Activated B cell treated with CpG ODN at 0.5 μM for 24 hours (primary cell): Measurements from ENCODE around the gene EPN2. TPM values are rescaled to one million over a fixed set of nuclear protein-coding genes. Genes with fewer than 3 reads are reported as not detected.

Experiments used
- ATAC-seq: fragments of 200-7000 bp; cut with Tn5 transposase; one replicate; pipeline ENCODE4 v1.10.0; 2021; ENCODE audit warnings: low read depth, mild to moderate bottlenecking, moderate library complexity
- CTCF ChIA-PET: fragments of 350-600 bp; sonication (Branson Sonifier 250); formaldehyde crosslinking; loops from one replicate; lab custom pipeline; 2021; ENCODE audit warnings: antibody characterized with exemption; lab: Charles Lee
- POLR2A ChIA-PET: fragments of 350-600 bp; sonication (Branson Sonifier 250); formaldehyde crosslinking; loops from one replicate; lab custom pipeline; 2021; ENCODE audit warnings: antibody characterized with exemption; lab: Charles Lee
- DNase-seq: peaks from one replicate; pipeline ENCODE4 v3.0.0; 2022
- H3K27ac Mint-ChIP-seq: one replicate; pipeline ENCODE4 v1.8.0; 2020; ENCODE audit warnings: mixed read lengths
- H3K27me3 Mint-ChIP-seq: one replicate; pipeline ENCODE4 v1.8.0; 2021; ENCODE audit warnings: mixed read lengths
- H3K36me3 Mint-ChIP-seq: one replicate; pipeline ENCODE4 v1.8.0; 2021; ENCODE audit warnings: low read depth, mixed read lengths
- H3K4me1 Mint-ChIP-seq: one replicate; pipeline ENCODE4 v1.8.0; 2021; ENCODE audit warnings: mixed read lengths
- H3K4me3 Mint-ChIP-seq: one replicate; pipeline ENCODE4 v1.8.0; 2020; ENCODE audit warnings: mild to moderate bottlenecking, mixed read lengths
- H3K9me3 Mint-ChIP-seq: one replicate; pipeline ENCODE4 v1.8.0; 2020; ENCODE audit warnings: mixed read lengths
- CTCF ChIP-seq: fragments of 200-600 bp; IDR thresholded peaks from one replicate; pipeline ENCODE4 v1.8.0; 2022; ENCODE audit warnings: antibody characterized with exemption, mild to moderate bottlenecking
- intact Hi-C: fragments of 100-400 bp; cut with micrococcal nuclease; formaldehyde crosslinking; loops from one replicate; pipeline ENCODE4 v1.15.1; 2024
- total RNA-seq: library from RNA; stranded (reverse); gene quantifications from 2 replicates; pipeline ENCODE4 v1.2.3, GENCODE V29; 2022

EPN2 gene
- total RNA-seq, 1 donor from 2014 or later, result 16.6 TPM

- no peak for DNase-seq
- H3K27ac Mint-ChIP-seq, result no peak overlapping the region
- intact Hi-C loops, result loop anchor here (2.0 kb wide), 1 partner anchor 13 kb away; no protein-coding TSS in a partner anchor
- peaks cover 2% of the 10 kb centered on the region for H3K27me3 Mint-ChIP-seq
- no peak for TF ChIP-seq CTCF
- ATAC-seq, result no peak
- ChIA-PET POLR2A (no interaction called here), CTCF (no interaction called here)
- peaks cover 6% of the 10 kb centered on the region for H3K4me1 Mint-ChIP-seq
- H3K36me3 Mint-ChIP-seq, result peaks cover 8% of the 10 kb centered on the region
- no peaks in the 10 kb centered on the region for H3K9me3 Mint-ChIP-seq
- no peak overlapping the region for H3K4me3 Mint-ChIP-seq
Measured at GRCh38 chr17:19319771-19320505, 82.8 kb downstream of the EPN2 start.

- Mint-ChIP-seq H3K4me1 (peaks cover 6% of the 10 kb centered on the region), H3K27ac (no peak overlapping the region), H3K4me3 (no peak overlapping the region), H3K9me3 (peaks cover 2% of the 10 kb centered on the region), H3K27me3 (peaks cover 2% of the 10 kb centered on the region), H3K36me3 (peaks cover 6% of the 10 kb centered on the region)
- POLR2A ChIA-PET, result interaction anchor here (0.6 kb wide), 1 partner anchor 11 kb away, joined by 3 read pairs; no protein-coding TSS in a partner anchor
- ATAC-seq, result no peak
- intact Hi-C loops, result loop anchor here (2.0 kb wide), 1 partner anchor 14 kb away; no protein-coding TSS in a partner anchor
- no peak for DNase-seq
- CTCF ChIA-PET, result no interaction called here
- TF ChIP-seq CTCF, result no peak
Measured at GRCh38 chr17:19320876-19321275, 83.7 kb downstream of the EPN2 start.

- POLR2A ChIA-PET, result interaction anchor here (0.6 kb wide), 1 partner anchor 10 kb away, joined by 3 read pairs; no protein-coding TSS in a partner anchor
Measured at GRCh38 chr17:19321481-19322128, 84.4 kb downstream of the EPN2 start.

GRCh38 chr17:19322129-19322505 is 85.0 kb downstream of the EPN2 start:
- DNase-seq (no peak), ATAC-seq (no peak)
- peaks cover 2% of the 10 kb centered on the region for H3K27me3 Mint-ChIP-seq
- peaks cover 4% of the 10 kb centered on the region for H3K4me1 Mint-ChIP-seq
- H3K36me3 Mint-ChIP-seq, result peaks cover 6% of the 10 kb centered on the region
- ChIA-PET CTCF (interaction anchor here (0.7 to 1.2 kb wide), 2 partner anchors 16 to 33 kb away, joined by 3 read pairs; no protein-coding TSS in a partner anchor), POLR2A (no interaction called here)
- H3K27ac Mint-ChIP-seq, result no peak overlapping the region
- H3K9me3 Mint-ChIP-seq, result peaks cover 2% of the 10 kb centered on the region
- intact Hi-C loops, result no loop called here
- no peak overlapping the region for H3K4me3 Mint-ChIP-seq
- no peak for TF ChIP-seq CTCF

More at GRCh38 chr17:19321481-19322128, 84.4 kb downstream of the EPN2 start:
- Mint-ChIP-seq H3K27me3 (peaks cover 2% of the 10 kb centered on the region), H3K36me3 (peaks cover 6% of the 10 kb centered on the region), H3K4me1 (peaks cover 6% of the 10 kb centered on the region), H3K9me3 (peaks cover 2% of the 10 kb centered on the region), H3K4me3 (no peak overlapping the region), H3K27ac (no peak overlapping the region)
- no peak for DNase-seq
- no peak for ATAC-seq
- CTCF ChIA-PET, result interaction anchor here (1.2 kb wide), 1 partner anchor 17 kb away, joined by 3 read pairs; no protein-coding TSS in a partner anchor
- no peak for TF ChIP-seq CTCF
- intact Hi-C loops, result loop anchor here (2.0 kb wide), 1 partner anchor 15 kb away; no protein-coding TSS in a partner anchor

GRCh38 chr17:19322861-19323260 is 85.7 kb downstream of the EPN2 start:
- H3K9me3 Mint-ChIP-seq, result peaks cover 2% of the 10 kb centered on the region
- no peak for ATAC-seq
- intact Hi-C loops, result no loop called here

More at GRCh38 chr17:19322861-19323260, 85.7 kb downstream of the EPN2 start:
- H3K27me3 Mint-ChIP-seq, result peaks cover 2% of the 10 kb centered on the region
- H3K36me3 Mint-ChIP-seq, result peaks cover 6% of the 10 kb centered on the region
- H3K27ac Mint-ChIP-seq, result no peak overlapping the region
- TF ChIP-seq CTCF, result no peak
- H3K4me3 Mint-ChIP-seq, result no peak overlapping the region
- CTCF ChIA-PET, result interaction anchor here (0.7 to 1.2 kb wide), 2 partner anchors 16 to 32 kb away, joined by 3 read pairs; no protein-coding TSS in a partner anchor
- no peak for DNase-seq
- no peaks in the 10 kb centered on the region for H3K4me1 Mint-ChIP-seq
- POLR2A ChIA-PET, result interaction anchor here (0.7 kb wide), 1 partner anchor 17 kb away, joined by 4 read pairs; no protein-coding TSS in a partner anchor
